Bronchial epithelial cell (primary cell): ENCODE results near the gene UBA7. TPM values are rescaled to one million over a fixed set of nuclear protein-coding genes. Genes with fewer than 3 reads are reported as not detected.

Source experiments
- DNase-seq: peaks from one replicate; pipeline ENCODE4 v3.0.0-alpha.2; 2010; ENCODE audit warnings: low read depth
- FAIRE-seq: peaks from 2 replicates; lab custom pipeline; 2011; peaks lifted over from hg19 to GRCh38; lab: Jason Lieb, UNC
- H3K27me3 ChIP-seq: 2 replicates; pipeline ENCODE4 v1.5.1; 2011; ENCODE audit warnings: low read length; ENCODE audit not compliant: control insufficient read depth, insufficient read depth
- H3K36me3 ChIP-seq: 2 replicates; pipeline ENCODE4 v1.5.1; 2011; ENCODE audit warnings: low read length; ENCODE audit not compliant: control insufficient read depth, insufficient read depth
- H3K4me3 ChIP-seq: 2 replicates; pipeline ENCODE4 v1.5.1; 2011; ENCODE audit warnings: mild to moderate bottlenecking, low read depth, low read length, control low read depth
- total RNA-seq: library from RNA; depleted of rRNA; stranded (reverse); fragments of >200 nt; gene quantifications from 2 replicates; pipeline ENCODE4 v1.2.1, GENCODE V29; 2014
- TF ChIP-seq, protein P1 (sequence below): IDR thresholded peaks from 2 replicates; pipeline ENCODE4 v1.5.1; 2011; ENCODE audit warnings: mild to moderate bottlenecking, moderate library complexity, low read length, control low read depth, inconsistent platforms; ENCODE audit not compliant: insufficient read depth, severe bottlenecking

Gene UBA7
- total RNA-seq, 1 donor from 2014 or later = 0.53 TPM

- TF ChIP-seq, protein P1, sequence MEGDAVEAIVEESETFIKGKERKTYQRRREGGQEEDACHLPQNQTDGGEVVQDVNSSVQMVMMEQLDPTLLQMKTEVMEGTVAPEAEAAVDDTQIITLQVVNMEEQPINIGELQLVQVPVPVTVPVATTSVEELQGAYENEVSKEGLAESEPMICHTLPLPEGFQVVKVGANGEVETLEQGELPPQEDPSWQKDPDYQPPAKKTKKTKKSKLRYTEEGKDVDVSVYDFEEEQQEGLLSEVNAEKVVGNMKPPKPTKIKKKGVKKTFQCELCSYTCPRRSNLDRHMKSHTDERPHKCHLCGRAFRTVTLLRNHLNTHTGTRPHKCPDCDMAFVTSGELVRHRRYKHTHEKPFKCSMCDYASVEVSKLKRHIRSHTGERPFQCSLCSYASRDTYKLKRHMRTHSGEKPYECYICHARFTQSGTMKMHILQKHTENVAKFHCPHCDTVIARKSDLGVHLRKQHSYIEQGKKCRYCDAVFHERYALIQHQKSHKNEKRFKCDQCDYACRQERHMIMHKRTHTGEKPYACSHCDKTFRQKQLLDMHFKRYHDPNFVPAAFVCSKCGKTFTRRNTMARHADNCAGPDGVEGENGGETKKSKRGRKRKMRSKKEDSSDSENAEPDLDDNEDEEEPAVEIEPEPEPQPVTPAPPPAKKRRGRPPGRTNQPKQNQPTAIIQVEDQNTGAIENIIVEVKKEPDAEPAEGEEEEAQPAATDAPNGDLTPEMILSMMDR = no peak
- Histone ChIP-seq H3K4me3 (peak overlapping the region; percentile 80), H3K27me3 (no peaks in the 10 kb centered on the region), H3K36me3 (peaks cover 5% of the 10 kb centered on the region)
- FAIRE-seq (no peak), DNase-seq (peak; percentile 86)
Measured at GRCh38 chr3:49803465-49804140, 10.2 kb downstream of the UBA7 start.

GRCh38 chr3:49802719-49803464 lies 10.9 kb downstream of the UBA7 start, which contains the start of gene INKA1:
TSS of gene INKA1 (plus strand) at chr3:49803261. CDS start at chr3:49803393, 132 bp downstream.
- peak; percentile 60 for FAIRE-seq
- H3K27me3 ChIP-seq = no peaks in the 10 kb centered on the region
- TF ChIP-seq, protein P1 = peak; percentile 97
- H3K4me3 ChIP-seq = peak within 1 kb of the TSS; percentile 80
- H3K36me3 ChIP-seq = peaks cover 5% of the 10 kb centered on the region
- peak; percentile 65 for DNase-seq

- no peak for DNase-seq
- TF ChIP-seq, protein P1 = no peak
- Histone ChIP-seq H3K27me3 (no peaks in the 10 kb centered on the region), H3K4me3 (no peak overlapping the region), H3K36me3 (peaks cover 5% of the 10 kb centered on the region)
- FAIRE-seq = no peak
Measured at GRCh38 chr3:49801160-49801559, 12.6 kb downstream of the UBA7 start.

DNA sequence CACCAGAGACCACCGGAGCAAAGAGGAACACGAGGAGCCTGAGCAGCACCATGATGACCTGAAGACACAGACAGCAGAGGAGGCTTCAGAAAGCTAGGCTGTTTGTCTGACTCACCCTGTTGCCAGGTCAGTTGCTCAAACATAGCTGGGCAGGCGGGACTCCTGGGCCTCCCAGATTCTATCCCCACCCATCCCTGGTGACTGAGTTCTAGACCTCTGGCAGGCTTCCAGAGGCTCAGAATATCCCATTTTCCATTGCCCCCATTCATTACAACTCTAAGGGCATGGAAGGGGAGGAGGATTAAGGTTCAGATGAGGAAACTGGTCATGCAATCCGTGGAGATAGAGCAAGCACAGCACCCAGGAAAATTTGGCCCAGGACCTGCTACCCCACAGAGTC lies 14.0 kb downstream of the UBA7 start, which contains the start of gene CDHR4:
Gene CDHR4 (minus strand): TSS at position 113 of the 400 bp plus-strand sequence. CDS start 61 bp downstream, at position 52.
- TF ChIP-seq, protein P1 = no peak
- Histone ChIP-seq H3K36me3 (peaks cover 4% of the 10 kb centered on the region), H3K27me3 (no peaks in the 10 kb centered on the region), H3K4me3 (no peak within 1 kb of the TSS)
- DNase-seq = peak; percentile 87
- FAIRE-seq = peak; percentile 83

DNA sequence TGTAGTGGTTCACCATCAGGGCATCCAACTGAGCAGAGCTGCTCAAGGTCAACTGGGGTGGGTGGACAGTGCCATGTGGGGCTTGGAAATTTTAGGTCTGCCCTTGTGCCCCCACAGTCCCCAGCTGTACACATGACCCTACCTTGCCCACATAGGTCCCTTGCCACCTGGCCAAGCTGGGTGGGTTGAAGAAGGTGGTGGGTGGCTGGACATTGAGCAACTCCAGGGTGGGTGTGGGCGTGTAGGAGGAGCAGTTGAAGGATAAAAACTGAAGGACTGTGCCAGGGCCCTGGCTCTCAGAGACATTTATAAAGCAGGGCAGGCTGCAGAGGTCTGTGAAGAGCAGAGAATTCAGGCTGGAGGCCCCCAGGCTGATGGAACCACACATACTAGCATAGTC lies 14.6 kb downstream of the UBA7 start:
- Histone ChIP-seq H3K4me3 (no peak overlapping the region), H3K36me3 (no peaks in the 10 kb centered on the region), H3K27me3 (no peaks in the 10 kb centered on the region)
- FAIRE-seq = no peak
- DNase-seq = no peak
- TF ChIP-seq, protein P1 = no peak
